ENCODE results near the gene RSF1.
"Not testable (repeated sequence)": the region's sequence is repeated elsewhere in the genome, so short reads cannot be mapped to it uniquely, and the experiment has no call there.

RSF1 gene

GRCh38 chr11:77820565-77821348 is at the start of gene RSF1, which contains the start of gene AAMDC:
TSS of gene RSF1 (minus strand) at chr11:77820722. CDS start at chr11:77820714, 8 bp downstream.
TSS of gene AAMDC (plus strand) at chr11:77821144. CDS start at chr11:77842497, 21,353 bp downstream.
- TF ChIP-seq CTCF (IDR thresholded peaks at IDR 0.05; ENCODE audit: poor library complexity, severe bottlenecking), result peak; percentile 75
- peaks cover 4% of the 10 kb centered on the region for H3K4me1 ChIP-seq (ENCODE audit: insufficient read depth, poor library complexity, severe bottlenecking)
- H3K4me3 ChIP-seq (ENCODE audit: severe bottlenecking), result peak within 1 kb of the TSS; percentile 94
- peak within 1 kb of the TSS; percentile 84 for H3K27ac ChIP-seq (ENCODE audit: poor library complexity, severe bottlenecking)
- ATAC-seq (ENCODE audit: low read depth) (peak; percentile 79), DNase-seq (ENCODE audit: low spot score) (peak; percentile 98)
- H3K36me3 ChIP-seq (ENCODE audit: low read depth), result peaks cover 3% of the 10 kb centered on the region; the same call in 1 of the 2 replicates
- no peaks in the 10 kb centered on the region for H3K27me3 ChIP-seq (ENCODE audit: insufficient read depth, poor library complexity, severe bottlenecking)
- H3K9me3 ChIP-seq (ENCODE audit: severe bottlenecking), result no peaks in the 10 kb centered on the region

- H3K4me3 ChIP-seq (ENCODE audit: severe bottlenecking), result no peak overlapping the region
- no peak for TF ChIP-seq CTCF (IDR thresholded peaks at IDR 0.05; ENCODE audit: poor library complexity, severe bottlenecking)
- no peak overlapping the region for H3K27ac ChIP-seq (ENCODE audit: poor library complexity, severe bottlenecking)
- H3K36me3 ChIP-seq (ENCODE audit: low read depth), result no peaks in the 10 kb centered on the region
- H3K27me3 ChIP-seq (ENCODE audit: insufficient read depth, poor library complexity, severe bottlenecking), result no peaks in the 10 kb centered on the region
- H3K9me3 ChIP-seq (ENCODE audit: severe bottlenecking), result no peaks in the 10 kb centered on the region
- ATAC-seq (ENCODE audit: low read depth) (no peak), DNase-seq (ENCODE audit: low spot score) (no peak)
- no peaks in the 10 kb centered on the region for H3K4me1 ChIP-seq (ENCODE audit: insufficient read depth, poor library complexity, severe bottlenecking)
Measured at GRCh38 chr11:77868744-77869143, 48.2 kb upstream of the RSF1 start.

GRCh38 chr11:77866336-77866735 is 45.8 kb upstream of the RSF1 start:
- TF ChIP-seq CTCF (IDR thresholded peaks at IDR 0.05; ENCODE audit: poor library complexity, severe bottlenecking), result no peak
- Histone ChIP-seq H3K4me3 (ENCODE audit: severe bottlenecking) (no peak overlapping the region), H3K4me1 (ENCODE audit: insufficient read depth, poor library complexity, severe bottlenecking) (no peaks in the 10 kb centered on the region), H3K36me3 (ENCODE audit: low read depth) (no peaks in the 10 kb centered on the region), H3K27me3 (ENCODE audit: insufficient read depth, poor library complexity, severe bottlenecking) (no peaks in the 10 kb centered on the region), H3K9me3 (ENCODE audit: severe bottlenecking) (no peaks in the 10 kb centered on the region), H3K27ac (ENCODE audit: poor library complexity, severe bottlenecking) (no peak overlapping the region)
- DNase-seq (ENCODE audit: low spot score) (no peak), ATAC-seq (ENCODE audit: low read depth) (no peak)

- Histone ChIP-seq H3K9me3 (ENCODE audit: severe bottlenecking) (no peaks in the 10 kb centered on the region), H3K4me3 (ENCODE audit: severe bottlenecking) (no peak overlapping the region), H3K4me1 (ENCODE audit: insufficient read depth, poor library complexity, severe bottlenecking) (no peaks in the 10 kb centered on the region), H3K27me3 (ENCODE audit: insufficient read depth, poor library complexity, severe bottlenecking) (no peaks in the 10 kb centered on the region), H3K27ac (ENCODE audit: poor library complexity, severe bottlenecking) (no peak overlapping the region), H3K36me3 (ENCODE audit: low read depth) (no peaks in the 10 kb centered on the region)
- no peak for DNase-seq (ENCODE audit: low spot score)
- no peak for TF ChIP-seq CTCF (IDR thresholded peaks at IDR 0.05; ENCODE audit: poor library complexity, severe bottlenecking)
- no peak for ATAC-seq (ENCODE audit: low read depth)
Measured at GRCh38 chr11:77865805-77866204, 45.3 kb upstream of the RSF1 start.

GRCh38 chr11:77861444-77861843 is 40.9 kb upstream of the RSF1 start:
- not testable (repeated sequence) for H3K4me3 ChIP-seq (ENCODE audit: severe bottlenecking); DNase-seq (ENCODE audit: low spot score); H3K27ac ChIP-seq (ENCODE audit: poor library complexity, severe bottlenecking); ATAC-seq (ENCODE audit: low read depth); H3K9me3 ChIP-seq (ENCODE audit: severe bottlenecking); H3K4me1 ChIP-seq (ENCODE audit: insufficient read depth, poor library complexity, severe bottlenecking); H3K36me3 ChIP-seq (ENCODE audit: low read depth); H3K27me3 ChIP-seq (ENCODE audit: insufficient read depth, poor library complexity, severe bottlenecking)

GRCh38 chr11:77857906-77858457 is 37.5 kb upstream of the RSF1 start:
- DNase-seq (ENCODE audit: low spot score); H3K27ac ChIP-seq (ENCODE audit: poor library complexity, severe bottlenecking); H3K9me3 ChIP-seq (ENCODE audit: severe bottlenecking); H3K4me1 ChIP-seq (ENCODE audit: insufficient read depth, poor library complexity, severe bottlenecking); ATAC-seq (ENCODE audit: low read depth); H3K4me3 ChIP-seq (ENCODE audit: severe bottlenecking); H3K36me3 ChIP-seq (ENCODE audit: low read depth); H3K27me3 ChIP-seq (ENCODE audit: insufficient read depth, poor library complexity, severe bottlenecking): not testable (repeated sequence)
